Measurements from ENCODE around the gene ALOX15. TPM values are rescaled to one million over a fixed set of nuclear protein-coding genes. Genes with fewer than 3 reads are reported as not detected.
"Not testable (repeated sequence)": the region's sequence is repeated elsewhere in the genome, so short reads cannot be mapped to it uniquely, and the experiment has no call there.

ALOX15 gene
- total RNA-seq, 1 experiment from 2014 or later = 0.38 TPM

DNA sequence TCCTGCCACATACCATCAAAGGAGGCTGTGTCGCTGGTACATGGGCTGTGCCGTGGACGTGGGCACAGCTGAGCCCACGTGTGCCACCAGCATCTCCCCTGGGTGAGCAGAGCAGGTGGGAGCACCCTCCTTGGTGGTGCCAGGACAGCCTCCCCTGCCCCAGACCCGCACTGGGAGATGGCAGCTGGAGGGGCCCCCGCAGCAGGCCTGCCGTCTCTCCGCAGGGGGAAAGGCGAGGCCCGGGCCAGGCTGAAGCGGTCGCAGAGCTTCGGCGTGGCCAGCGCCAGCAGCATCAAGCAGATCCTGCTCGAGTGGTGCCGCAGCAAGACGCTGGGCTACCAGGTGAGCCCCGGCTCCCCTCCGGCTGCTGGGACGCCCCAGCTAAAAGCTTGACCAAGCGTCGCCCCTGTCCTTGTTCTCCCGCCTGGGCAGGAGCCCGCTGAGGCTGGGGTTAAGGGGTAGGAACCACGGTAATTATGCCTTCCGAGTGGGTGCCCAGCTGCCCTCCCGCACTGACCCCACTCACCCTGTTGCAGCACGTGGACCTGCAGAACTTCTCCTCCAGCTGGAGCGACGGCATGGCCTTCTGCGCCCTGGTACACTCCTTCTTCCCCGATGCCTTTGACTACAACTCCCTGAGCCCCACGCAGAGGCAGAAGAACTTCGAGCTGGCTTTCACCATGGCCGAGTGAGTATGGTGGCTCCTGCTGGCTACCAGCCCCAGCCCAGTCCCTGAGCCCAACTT lies 44.7 kb downstream of the ALOX15 start:
- no TSS peak for BruUV-seq (replicated peaks)
- CTCF ChIA-PET = interaction anchor here (0.5 kb wide), 1 partner anchor 30 kb away, joined by 4 read pairs; no protein-coding TSS in a partner anchor

GRCh38 chr17:4595685-4596342 lies 45.7 kb downstream of the ALOX15 start:
- H3K36me3 Mint-ChIP-seq (ENCODE audit: insufficient read depth, unreplicated experiment); H3K4me3 Mint-ChIP-seq (ENCODE audit: low read depth, unreplicated experiment); H3K9me3 Mint-ChIP-seq (ENCODE audit: low read depth, unreplicated experiment); BruUV-seq (replicated peaks); H3K27ac Mint-ChIP-seq (ENCODE audit: unreplicated experiment); H3K4me1 Mint-ChIP-seq (ENCODE audit: low read depth, unreplicated experiment); DNase-seq; intact Hi-C loops (cut with micrococcal nuclease; ENCODE audit: unreplicated experiment): not testable (repeated sequence)
- H3K27me3 Mint-ChIP-seq (ENCODE audit: unreplicated experiment) = peaks cover 56% of the 10 kb centered on the region
- CTCF ChIA-PET = interaction anchor here (0.5 to 2.5 kb wide), 3 partner anchors 10 to 232 kb away, joined by 3 to 9 read pairs (median 4); no protein-coding TSS in a partner anchor

More for the DNA sequence above, 44.7 kb downstream of the ALOX15 start:
- H3K36me3 Mint-ChIP-seq (ENCODE audit: insufficient read depth, unreplicated experiment) = no peaks in the 10 kb centered on the region
- no peak overlapping the region for H3K27ac Mint-ChIP-seq (ENCODE audit: unreplicated experiment)
- DNase-seq = no peak
- intact Hi-C loops (cut with micrococcal nuclease; ENCODE audit: unreplicated experiment) = no loop called here
- H3K4me1 Mint-ChIP-seq (ENCODE audit: low read depth, unreplicated experiment) = no peaks in the 10 kb centered on the region
- no peak for TF ChIP-seq CTCF (IDR thresholded peaks at IDR 0.05; ENCODE audit: unreplicated experiment)
- peaks cover 46% of the 10 kb centered on the region for H3K27me3 Mint-ChIP-seq (ENCODE audit: unreplicated experiment)
- no peak overlapping the region for H3K4me3 Mint-ChIP-seq (ENCODE audit: low read depth, unreplicated experiment)
- H3K9me3 Mint-ChIP-seq (ENCODE audit: low read depth, unreplicated experiment) = no peaks in the 10 kb centered on the region

DNA sequence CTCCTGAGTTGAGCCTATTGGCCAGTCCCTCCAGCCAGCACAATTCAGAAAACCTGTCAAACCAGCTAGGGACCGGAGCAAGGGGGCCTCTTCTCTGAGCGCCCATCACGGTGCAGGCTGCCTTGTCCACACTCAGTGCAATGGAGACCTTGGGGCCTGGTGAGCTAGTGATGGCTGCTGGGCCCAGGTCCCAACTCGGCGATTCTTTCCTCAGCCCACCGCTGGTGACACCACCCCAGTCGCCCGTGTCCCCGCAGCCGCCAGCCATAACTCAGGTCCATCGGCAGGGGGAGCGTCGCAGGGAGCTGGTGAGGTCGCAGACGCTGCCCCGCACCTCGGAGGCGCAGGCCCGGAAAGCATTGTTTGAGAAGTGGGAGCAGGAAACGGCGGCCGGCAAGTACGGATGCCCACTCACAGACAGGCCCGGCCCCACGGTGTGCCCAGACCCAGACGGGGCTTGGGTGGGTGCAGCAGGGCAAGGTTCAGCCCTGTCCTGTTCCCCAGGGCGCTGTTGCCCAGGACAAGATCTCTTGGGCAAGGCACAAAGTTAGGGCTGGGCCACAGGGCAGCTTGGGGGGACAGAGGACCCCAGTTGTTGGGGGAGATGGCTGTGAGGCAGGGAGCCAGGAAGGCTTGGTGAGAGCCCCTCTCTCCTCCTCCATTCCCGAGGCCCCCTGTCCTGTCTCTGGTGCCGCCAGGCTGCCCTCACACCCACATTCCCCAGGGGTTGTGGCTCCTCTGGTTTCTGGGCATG lies 46.4 kb downstream of the ALOX15 start:
- intact Hi-C loops (cut with micrococcal nuclease; ENCODE audit: unreplicated experiment) = no loop called here
- Mint-ChIP-seq H3K4me1 (ENCODE audit: low read depth, unreplicated experiment) (no peaks in the 10 kb centered on the region), H3K4me3 (ENCODE audit: low read depth, unreplicated experiment) (peak overlapping the region; percentile 37), H3K36me3 (ENCODE audit: insufficient read depth, unreplicated experiment) (no peaks in the 10 kb centered on the region), H3K9me3 (ENCODE audit: low read depth, unreplicated experiment) (no peaks in the 10 kb centered on the region), H3K27ac (ENCODE audit: unreplicated experiment) (no peak overlapping the region), H3K27me3 (ENCODE audit: unreplicated experiment) (peaks cover 57% of the 10 kb centered on the region)
- no TSS peak for BruUV-seq (replicated peaks)
- DNase-seq = peak; percentile 58
- TF ChIP-seq CTCF (IDR thresholded peaks at IDR 0.05; ENCODE audit: unreplicated experiment) = no peak
- CTCF ChIA-PET = interaction anchor here (0.5 to 2.5 kb wide), 3 partner anchors 9 to 232 kb away, joined by 3 to 9 read pairs (median 4); no protein-coding TSS in a partner anchor

GRCh38 chr17:4594406-4594805 lies 47.1 kb downstream of the ALOX15 start:
- intact Hi-C loops (cut with micrococcal nuclease; ENCODE audit: unreplicated experiment) = no loop called here
- CTCF ChIA-PET = interaction anchor here (2.5 kb wide), 1 partner anchor 28 kb away, joined by 9 read pairs; no protein-coding TSS in a partner anchor

More at GRCh38 chr17:4594406-4594805, 47.1 kb downstream of the ALOX15 start:
- Mint-ChIP-seq H3K4me1 (ENCODE audit: low read depth, unreplicated experiment) (no peaks in the 10 kb centered on the region), H3K27me3 (ENCODE audit: unreplicated experiment) (peaks cover 57% of the 10 kb centered on the region), H3K27ac (ENCODE audit: unreplicated experiment) (no peak overlapping the region), H3K4me3 (ENCODE audit: low read depth, unreplicated experiment) (no peak overlapping the region), H3K9me3 (ENCODE audit: low read depth, unreplicated experiment) (no peaks in the 10 kb centered on the region), H3K36me3 (ENCODE audit: insufficient read depth, unreplicated experiment) (no peaks in the 10 kb centered on the region)
- no TSS peak for BruUV-seq (replicated peaks)
- DNase-seq = no peak
- no peak for TF ChIP-seq CTCF (IDR thresholded peaks at IDR 0.05; ENCODE audit: unreplicated experiment)
